Tibial artery (tissue), 4 donors: ENCODE data around the gene HADHA.
A peak's percentile ranks its signal among the peaks of the same experiment; 100 is the strongest.

Experiments used
- DNase-seq, 2 donors: peaks; one replicate each; pipeline ENCODE4 v3.0.0-alpha.2; 2019
- H3K27ac ChIP-seq, 2 donors: fragments of 200-600 bp; sonication (generic) in 1 of 2; 1 replicate in 1 of 2; 2 replicates in 1 of 2; pipeline ENCODE4 v1.5.1; 2018 to 2019; ENCODE audit warnings: mild to moderate bottlenecking in 1 of 2
- H3K27me3 ChIP-seq, 2 donors: fragments of 200-600 bp; sonication (generic) in 1 of 2; one replicate each; pipeline versions ENCODE4 v1.5.1 to v1.6.0; 2016 to 2019
- H3K36me3 ChIP-seq, 3 donors: fragments of 200-600 bp; sonication (generic) in 2 of 3; one replicate each; pipeline ENCODE4 v1.5.1; 2016 to 2019; ENCODE audit warnings: mild to moderate bottlenecking in 2 of 3
- H3K4me1 ChIP-seq, 4 donors: fragments of 200-600 bp; sonication (generic) in 2 of 4; 1 replicate in 3 of 4; 2 replicates in 1 of 4; pipeline ENCODE4 v1.5.1; 2016 to 2019
- H3K4me3 ChIP-seq, 2 donors: fragments of 200-600 bp; sonication (generic) in 1 of 2; 1 replicate in 1 of 2; 2 replicates in 1 of 2; pipeline ENCODE4 v1.5.1; 2018 to 2019; ENCODE audit warnings: mild to moderate bottlenecking in 2 of 2
- H3K9me3 ChIP-seq, 3 donors: fragments of 200-600 bp; sonication (generic) in 1 of 3; one replicate each; pipeline ENCODE4 v1.5.1; 2016 to 2019
- CTCF ChIP-seq, 2 experiments: fragments of 200-600 bp in 1 of 2; fragments of 450-650 bp in 1 of 2; IDR thresholded peaks; one replicate each; pipeline ENCODE4 v1.5.1; 2017 to 2019; ENCODE audit warnings: antibody characterized with exemption in 2 of 2, mild to moderate bottlenecking in 1 of 2, moderate library complexity in 1 of 2
- intact Hi-C: fragments of 100-400 bp; cut with DNase I; formaldehyde crosslinking; loops from one replicate; pipeline ENCODE4 v1.15.0; 2023; ENCODE audit warnings: low total_unique reads

HADHA gene

GRCh38 chr2:26185954-26186770, 58.3 kb downstream of the HADHA start:
- H3K9me3 ChIP-seq: no peaks in the 10 kb centered on the region
- H3K4me1 ChIP-seq: peaks cover 0 to 18% (median 8%) of the 10 kb centered on the region in 4 donors
- no peak overlapping the region for H3K4me3 ChIP-seq
- peak overlapping the region in 1 of 2 donors; percentile 69 for H3K27ac ChIP-seq
- TF ChIP-seq CTCF (IDR thresholded peaks at IDR 0.05): no peak
- H3K27me3 ChIP-seq: peaks cover 0 to 2% of the 10 kb centered on the region in 2 donors
- DNase-seq: no peak
- intact Hi-C loops: no loop called here
- peaks cover 0 to 16% (median 14%) of the 10 kb centered on the region in 3 donors for H3K36me3 ChIP-seq

GRCh38 chr2:26185304-26185928, 59.0 kb downstream of the HADHA start:
- H3K36me3 ChIP-seq: peaks cover 0 to 9% (median 7%) of the 10 kb centered on the region in 3 donors
- peak overlapping the region; percentile 60 to 69 for H3K27ac ChIP-seq
- peaks cover 0 to 7% of the 10 kb centered on the region in 2 donors for H3K27me3 ChIP-seq
- no peak for TF ChIP-seq CTCF (IDR thresholded peaks at IDR 0.05)
- peaks cover 0 to 18% (median 8%) of the 10 kb centered on the region in 4 donors for H3K4me1 ChIP-seq
- DNase-seq: no peak
- intact Hi-C loops: no loop called here
- H3K4me3 ChIP-seq: peak overlapping the region; percentile 51 to 68
- no peaks in the 10 kb centered on the region for H3K9me3 ChIP-seq

GRCh38 chr2:26184555-26185303, 59.7 kb downstream of the HADHA start:
- DNase-seq: peak; percentile 65 to 82
- intact Hi-C loops: no loop called here
- peak; percentile 50 to 62 for TF ChIP-seq CTCF (IDR thresholded peaks at IDR 0.05)

GRCh38 chr2:26184121-26184520, 60.3 kb downstream of the HADHA start:
- Histone ChIP-seq H3K9me3 (no peaks in the 10 kb centered on the region), H3K4me1 (peaks cover 0 to 25% (median 14%) of the 10 kb centered on the region in 4 donors), H3K36me3 (peaks cover 0 to 6% (median 0%) of the 10 kb centered on the region in 3 donors), H3K27me3 (peaks cover 0 to 19% of the 10 kb centered on the region in 2 donors), H3K4me3 (peak overlapping the region; percentile 51 to 68), H3K27ac (no peak overlapping the region)
- intact Hi-C loops: no loop called here
- TF ChIP-seq CTCF (IDR thresholded peaks at IDR 0.05): no peak
- DNase-seq: no peak

More at GRCh38 chr2:26184555-26185303, 59.7 kb downstream of the HADHA start:
- H3K9me3 ChIP-seq: no peaks in the 10 kb centered on the region
- peaks cover 0 to 14% of the 10 kb centered on the region in 2 donors for H3K27me3 ChIP-seq
- H3K36me3 ChIP-seq: peaks cover 0 to 6% (median 2%) of the 10 kb centered on the region in 3 donors
- peak overlapping the region; percentile 60 to 69 for H3K27ac ChIP-seq
- peak overlapping the region; percentile 51 to 68 for H3K4me3 ChIP-seq
- H3K4me1 ChIP-seq: peaks cover 0 to 19% (median 8%) of the 10 kb centered on the region in 4 donors

GRCh38 chr2:26182887-26183630, 61.4 kb downstream of the HADHA start:
- Histone ChIP-seq H3K4me1 (peaks cover 0 to 31% (median 19%) of the 10 kb centered on the region in 4 donors), H3K27me3 (peaks cover 0 to 19% of the 10 kb centered on the region in 2 donors), H3K4me3 (no peak overlapping the region), H3K27ac (no peak overlapping the region), H3K36me3 (peaks cover 0 to 3% (median 0%) of the 10 kb centered on the region in 3 donors), H3K9me3 (no peaks in the 10 kb centered on the region)
- TF ChIP-seq CTCF (IDR thresholded peaks at IDR 0.05): no peak
- intact Hi-C loops: no loop called here
- DNase-seq: no peak
